SK-N-SH (cell line): Measurements from ENCODE around the gene OAS2. TPM values are rescaled to one million over a fixed set of nuclear protein-coding genes. Genes with fewer than 3 reads are reported as not detected.

ENCODE experiments used
- CTCF ChIA-PET: fragments of 300-600, 350-600 bp; formaldehyde crosslinking; extraction: SDS; loops from one replicate; lab custom pipeline; 2021; lab: Yijun Ruan, JAX
- POLR2A ChIA-PET: fragments of 350-600 bp; sonication (Branson Sonifier 250); formaldehyde crosslinking; extraction: SDS; loops from one replicate; lab custom pipeline; 2020; ENCODE audit warnings: antibody characterized with exemption, inconsistent platforms; lab: Yijun Ruan, JAX
- DNase-seq: peaks from one replicate; pipeline ENCODE4 v3.0.0; 2012
- H2AFZ ChIP-seq: fragments of 200-600 bp; sonication (generic); 2 replicates; pipeline ENCODE4 v1.8.1; 2016; ENCODE audit warnings: antibody characterized with exemption, mild to moderate bottlenecking, low read depth
- H3F3A ChIP-seq: fragments of 200-600 bp; sonication (generic); replicated peaks from 2 replicates; pipeline ENCODE3; 2016; ENCODE audit warnings: antibody characterized with exemption, mild to moderate bottlenecking; ENCODE audit not compliant: insufficient read depth
- H3K27ac ChIP-seq, 2 experiments: fragments of 200-500 bp in 1 of 2; fragments of 200-600 bp in 1 of 2; sonication (Bioruptor generic) in 1 of 2; sonication (generic), shearing (Covaris generic) in 1 of 2; 2 replicates each; pipeline versions ENCODE4 v1.5.1 to v1.6.1; 2014 to 2016; ENCODE audit warnings: low read depth in 2 of 2, inconsistent platforms in 1 of 2, low read length in 1 of 2, mild to moderate bottlenecking in 1 of 2, mixed read lengths in 1 of 2
- H3K27me3 ChIP-seq: fragments of 200-600 bp; sonication (generic), shearing (Covaris generic); 2 replicates; pipeline ENCODE4 v1.6.1; 2016; ENCODE audit warnings: mixed run types; ENCODE audit not compliant: insufficient read depth
- H3K36me3 ChIP-seq, 2 experiments: fragments of 200-500 bp in 1 of 2; fragments of 200-600 bp in 1 of 2; sonication (Bioruptor generic) in 1 of 2; sonication (generic) in 1 of 2; replicated peaks in 1 of 2; 2 replicates each; pipeline versions ENCODE3 to v1.5.1; 2014 to 2016; ENCODE audit warnings: low read length in 1 of 2, mild to moderate bottlenecking in 1 of 2; ENCODE audit not compliant: insufficient read depth in 2 of 2, control insufficient read depth in 1 of 2
- H3K4me1 ChIP-seq, 2 experiments: fragments of 200-500 bp in 1 of 2; fragments of 200-600 bp in 1 of 2; sonication (Bioruptor generic) in 1 of 2; sonication (generic), shearing (Covaris generic) in 1 of 2; 2 replicates each; pipeline versions ENCODE4 v1.5.1 to v1.6.1; 2014 to 2016; ENCODE audit warnings: low read depth in 1 of 2, low read length in 1 of 2, mixed run types in 1 of 2; ENCODE audit not compliant: insufficient read depth in 2 of 2, control insufficient read depth in 1 of 2
- H3K4me2 ChIP-seq: fragments of 200-600 bp; sonication (generic), shearing (Covaris generic); 2 replicates; pipeline ENCODE4 v1.6.1; 2017; ENCODE audit warnings: mixed run types
- H3K4me3 ChIP-seq, 2 experiments: fragments of 200-500 bp in 1 of 2; fragments of 200-600 bp in 1 of 2; sonication (Bioruptor generic) in 1 of 2; sonication (generic), shearing (Covaris generic) in 1 of 2; 2 replicates each; pipeline versions ENCODE4 v1.5.1 to v1.8.1; 2014 to 2016; ENCODE audit warnings: low read depth in 2 of 2, inconsistent platforms in 1 of 2, low read length in 1 of 2, mild to moderate bottlenecking in 1 of 2, mixed read lengths in 1 of 2, moderate library complexity in 1 of 2
- H3K79me2 ChIP-seq: fragments of 200-600 bp; sonication (generic); 2 replicates; pipeline ENCODE4 v1.8.1; 2017; ENCODE audit warnings: mild to moderate bottlenecking; ENCODE audit not compliant: insufficient read depth
- H3K9ac ChIP-seq: fragments of 200-600 bp; sonication (generic); 2 replicates; pipeline ENCODE4 v1.6.1; 2017; ENCODE audit warnings: mixed run types
- H3K9me2 ChIP-seq: fragments of 200-600 bp; sonication (generic); 2 replicates; pipeline ENCODE4 v1.6.1; 2017; ENCODE audit warnings: mixed run types
- H3K9me3 ChIP-seq: fragments of 200-600 bp; sonication (generic); 2 replicates; pipeline ENCODE4 v1.6.1; 2017; ENCODE audit warnings: mixed run types, mild to moderate bottlenecking, moderate library complexity
- H4K20me1 ChIP-seq: fragments of 200-600 bp; sonication (generic); 2 replicates; pipeline ENCODE4 v1.6.1; 2017; ENCODE audit warnings: mild to moderate bottlenecking, mixed run types; ENCODE audit not compliant: insufficient read depth
- CTCF ChIP-seq: fragments of 200-600 bp; sonication (generic); IDR thresholded peaks from 2 replicates; pipeline ENCODE4 v1.6.1; 2017; ENCODE audit warnings: antibody characterized with exemption, mild to moderate bottlenecking, moderate library complexity
- EZH2phosphoT487 ChIP-seq: fragments of 200-600 bp; sonication (generic); IDR thresholded peaks from 2 replicates; pipeline ENCODE4 v1.6.1; 2017; ENCODE audit warnings: low read depth, mixed run types, mild to moderate bottlenecking, antibody characterized with exemption, moderate library complexity, borderline replicate concordance
- FOSL2 ChIP-seq: IDR thresholded peaks from 2 replicates; pipeline ENCODE4 v1.4.0; 2012; ENCODE audit warnings: low read depth, mild to moderate bottlenecking, moderate library complexity, borderline replicate concordance
- FOXM1 ChIP-seq: IDR thresholded peaks from 2 replicates; pipeline ENCODE4 v1.4.0; 2012; ENCODE audit warnings: low read depth, mild to moderate bottlenecking
- MAX ChIP-seq: IDR thresholded peaks from 2 replicates; pipeline ENCODE4 v1.4.0; 2012; ENCODE audit warnings: low read depth
- RAD21 ChIP-seq: IDR thresholded peaks from 2 replicates; pipeline ENCODE4 v1.6.1; 2012; ENCODE audit warnings: mild to moderate bottlenecking, low read length
- REST ChIP-seq: IDR thresholded peaks from 2 replicates; pipeline ENCODE4 v1.6.1; 2012; ENCODE audit warnings: mild to moderate bottlenecking, low read depth, low read length, moderate library complexity
- RFX5 ChIP-seq: IDR thresholded peaks from 2 replicates; pipeline ENCODE4 v1.6.1; 2012; ENCODE audit warnings: mild to moderate bottlenecking, improper control_type of control experiment, low read length
- SMC3 ChIP-seq: IDR thresholded peaks from 2 replicates; pipeline ENCODE4 v1.6.1; 2012; ENCODE audit warnings: low read depth, low read length, improper control_type of control experiment
- WGBS: methylation state at CpG from one replicate; pipeline ENCODE4 v1.1.6; 2017; ENCODE audit warnings: low lambda C conversion rate; 5-methylcytosine and 5-hydroxymethylcytosine counted together
- polyA plus RNA-seq, 3 experiments: library from polyadenylated mRNA; depleted of rRNA; stranded (reverse); fragments of >200 nt; gene quantifications; 2 replicates each; pipeline ENCODE4 v1.2.3, GENCODE V29; 2012

The OAS2 gene
- polyA plus RNA-seq, 1 of the 3 experiments (the other 2 are of a cell fraction) = not detected

GRCh38 chr12:113044516-113044915, 66.2 kb downstream of the OAS2 start (continued):
- TF ChIP-seq REST = no peak
- no peak for TF ChIP-seq RFX5
- TF ChIP-seq SMC3 = no peak

- Histone ChIP-seq H3K9me2 (no peaks in the 10 kb centered on the region), H2AFZ (no peak overlapping the region), H3K9me3 (no peaks in the 10 kb centered on the region), H3K4me2 (no peak overlapping the region), H3K4me1 (no peaks in the 10 kb centered on the region), H3K79me2 (no peaks in the 10 kb centered on the region), H4K20me1 (no peaks in the 10 kb centered on the region), H3K27ac (no peak overlapping the region), H3F3A (no peaks in the 10 kb centered on the region), H3K27me3 (0 out of 2 replicates have a peak, but pooled peaks cover 7% of the 10 kb centered on the region), H3K4me3 (no peak overlapping the region; a peak in 1 of 4 replicates), H3K36me3 (no peaks in the 10 kb centered on the region), H3K9ac (no peak overlapping the region)
- CTCF ChIA-PET = interaction anchor here (0.6 to 4.8 kb wide), 57 partner anchors 9 to 598 kb away, joined by 3 to 113 read pairs (median 4); partner anchors contain the start of genes CFAP73, DDX54, DTX1 and RASAL1
- peak; percentile 81 for DNase-seq
- TF ChIP-seq FOXM1 (no peak), CTCF (peak; percentile 91), RAD21 (peak; percentile 91), FOSL2 (no peak), MAX (no peak), EZH2phosphoT487 (no peak), SMC3 (peak; percentile 88)
- POLR2A ChIA-PET = no interaction called here
- WGBS = 17% methylated on average over 6 of the region's 6 CpGs
These were observed 70.4 kb downstream of the OAS2 start for GRCh38 chr12:113048716-113049127.
